Fibroblast of lung (primary cell): ENCODE measurements around the gene PTPN14. TPM values are rescaled to one million over a fixed set of nuclear protein-coding genes. Genes with fewer than 3 reads are reported as not detected.
A peak's percentile ranks its signal among the peaks of the same experiment; 100 is the strongest.

Experiments
- DNase-seq, 2 donors: peaks; one replicate each; pipeline versions ENCODE4 v3.0.0 to v3.0.0-alpha.2; 2010; ENCODE audit warnings: low read depth in 2 of 2
- H2AFZ ChIP-seq: 2 replicates; pipeline ENCODE4 v1.5.1; 2012; ENCODE audit warnings: low read length, control low read depth, inconsistent platforms
- H3K27ac ChIP-seq: 2 replicates; pipeline ENCODE4 v1.5.1; 2011; ENCODE audit warnings: low read length, control low read depth; ENCODE audit not compliant: insufficient read depth
- H3K27me3 ChIP-seq: 2 replicates; pipeline ENCODE4 v1.5.1; 2011; ENCODE audit warnings: mild to moderate bottlenecking, low read length; ENCODE audit not compliant: control insufficient read depth, insufficient read depth
- H3K36me3 ChIP-seq: 2 replicates; pipeline ENCODE4 v1.5.1; 2011; ENCODE audit warnings: low read length; ENCODE audit not compliant: control insufficient read depth, insufficient read depth
- H3K4me1 ChIP-seq: 2 replicates; pipeline ENCODE4 v1.5.1; 2011; ENCODE audit warnings: low read length; ENCODE audit not compliant: control insufficient read depth, insufficient read depth; ENCODE audit errors: extremely low read depth
- H3K4me2 ChIP-seq: 2 replicates; pipeline ENCODE4 v1.5.1; 2011; ENCODE audit warnings: low read length, control low read depth; ENCODE audit not compliant: insufficient read depth; ENCODE audit errors: extremely low read depth
- H3K4me3 ChIP-seq, 4 experiments: fragments of 200-600 bp in 1 of 4; sonication (generic) in 1 of 4; replicated peaks in 1 of 4; 2 replicates each; pipeline ENCODE4 v1.5.1; 2011 to 2016; ENCODE audit warnings: low read length in 4 of 4, low read depth in 3 of 4, mild to moderate bottlenecking in 3 of 4, control low read depth in 2 of 4, inconsistent platforms in 1 of 4, mixed read lengths in 1 of 4; ENCODE audit not compliant: insufficient read depth in 1 of 4; ENCODE audit errors: control extremely low read depth in 1 of 4
- H3K79me2 ChIP-seq: 2 replicates; pipeline ENCODE4 v1.5.1; 2012; ENCODE audit warnings: mild to moderate bottlenecking, low read length, inconsistent platforms; ENCODE audit not compliant: control insufficient read depth, insufficient read depth
- H3K9ac ChIP-seq: 2 replicates; pipeline ENCODE4 v1.5.1; 2011; ENCODE audit warnings: mild to moderate bottlenecking, low read length, control low read depth; ENCODE audit not compliant: insufficient read depth
- H3K9me3 ChIP-seq: 2 replicates; pipeline ENCODE4 v1.5.1; 2012; ENCODE audit warnings: low read depth, low read length; ENCODE audit not compliant: control insufficient read depth, insufficient read depth
- H4K20me1 ChIP-seq: 2 replicates; pipeline ENCODE4 v1.5.1; 2011; ENCODE audit warnings: low read length; ENCODE audit not compliant: control insufficient read depth, insufficient read depth; ENCODE audit errors: extremely low read depth
- EZH2 ChIP-seq: IDR thresholded peaks from 2 replicates; pipeline ENCODE4 v1.5.1; 2012; ENCODE audit warnings: low read length, control low read depth, mild to moderate bottlenecking; ENCODE audit errors: missing control alignments
- polyA plus RNA-seq, 2 donors: library from polyadenylated mRNA; depleted of rRNA in 1 of 2; stranded (reverse) in 1 of 2; unstranded in 1 of 2; fragments of >200 nt; gene quantifications; 2 replicates each; pipeline ENCODE4 v1.2.1, GENCODE V29; 2011 to 2012; ENCODE audit warnings: missing spikeins in 1 of 2
- total RNA-seq: library from RNA; depleted of rRNA; stranded (reverse); fragments of >200 nt; gene quantifications from 2 replicates; pipeline ENCODE4 v1.2.1, GENCODE V29; 2014
- TF ChIP-seq, protein P1 (sequence below), 2 donors: IDR thresholded peaks in 1 of 2; conservative IDR thresholded peaks in 1 of 2; 1 replicate in 1 of 2; 2 replicates in 1 of 2; pipeline ENCODE4 v1.5.1; 2011 to 2012; ENCODE audit warnings: low read length in 2 of 2, control low read depth in 1 of 2, inconsistent platforms in 1 of 2, low read depth in 1 of 2, mild to moderate bottlenecking in 1 of 2

PTPN14 gene
- total and polyA plus RNA-seq, 2 donors (not counting 1 experiment from before 2014, with no cell fraction given), result 38.7 to 56.1 TPM

GRCh38 chr1:214338212-214338611 is 213.2 kb downstream of the PTPN14 start:
- H3K9ac ChIP-seq, result no peak overlapping the region
- TF ChIP-seq, protein P1, sequence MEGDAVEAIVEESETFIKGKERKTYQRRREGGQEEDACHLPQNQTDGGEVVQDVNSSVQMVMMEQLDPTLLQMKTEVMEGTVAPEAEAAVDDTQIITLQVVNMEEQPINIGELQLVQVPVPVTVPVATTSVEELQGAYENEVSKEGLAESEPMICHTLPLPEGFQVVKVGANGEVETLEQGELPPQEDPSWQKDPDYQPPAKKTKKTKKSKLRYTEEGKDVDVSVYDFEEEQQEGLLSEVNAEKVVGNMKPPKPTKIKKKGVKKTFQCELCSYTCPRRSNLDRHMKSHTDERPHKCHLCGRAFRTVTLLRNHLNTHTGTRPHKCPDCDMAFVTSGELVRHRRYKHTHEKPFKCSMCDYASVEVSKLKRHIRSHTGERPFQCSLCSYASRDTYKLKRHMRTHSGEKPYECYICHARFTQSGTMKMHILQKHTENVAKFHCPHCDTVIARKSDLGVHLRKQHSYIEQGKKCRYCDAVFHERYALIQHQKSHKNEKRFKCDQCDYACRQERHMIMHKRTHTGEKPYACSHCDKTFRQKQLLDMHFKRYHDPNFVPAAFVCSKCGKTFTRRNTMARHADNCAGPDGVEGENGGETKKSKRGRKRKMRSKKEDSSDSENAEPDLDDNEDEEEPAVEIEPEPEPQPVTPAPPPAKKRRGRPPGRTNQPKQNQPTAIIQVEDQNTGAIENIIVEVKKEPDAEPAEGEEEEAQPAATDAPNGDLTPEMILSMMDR (conservative IDR thresholded peaks at IDR 0.05 in 1 of 2, IDR thresholded peaks at IDR 0.05 in 1 of 2; ENCODE audit: low read depth in 1 of 2, low read length in 2 of 2), result no peak
- no peak for TF ChIP-seq EZH2
- no peaks in the 10 kb centered on the region for H3K79me2 ChIP-seq
- no peaks in the 10 kb centered on the region for H3K27me3 ChIP-seq
- H3K4me1 ChIP-seq, result peaks cover 2% of the 10 kb centered on the region
- no peak overlapping the region for H3K4me3 ChIP-seq
- no peak overlapping the region for H2AFZ ChIP-seq
- H3K36me3 ChIP-seq, result peaks cover 2% of the 10 kb centered on the region
- DNase-seq, result peak in 1 of 2 donors; percentile 24
- H3K9me3 ChIP-seq, result no peaks in the 10 kb centered on the region
- no peaks in the 10 kb centered on the region for H4K20me1 ChIP-seq
- H3K27ac ChIP-seq, result no peak overlapping the region
- H3K4me2 ChIP-seq, result no peak overlapping the region

DNA sequence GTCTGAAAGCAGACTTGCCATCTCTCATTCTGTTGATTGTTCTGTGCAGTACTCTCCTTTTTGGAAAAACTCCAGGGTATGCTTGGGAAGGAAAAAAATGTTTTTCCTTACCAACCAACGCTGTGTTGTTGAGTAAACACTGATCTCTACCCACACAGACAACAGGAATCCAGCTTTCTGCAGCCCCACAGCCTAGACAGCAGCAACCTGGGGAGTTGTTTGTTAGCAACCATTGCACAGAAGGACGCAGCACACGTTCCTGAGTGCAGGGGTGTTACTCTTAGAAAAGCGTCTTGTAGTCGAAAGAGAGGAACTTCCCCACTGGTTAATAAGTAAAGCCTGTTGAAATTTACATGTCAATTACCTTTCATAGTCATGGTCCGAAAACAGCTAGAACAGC is 213.9 kb downstream of the PTPN14 start:
- Histone ChIP-seq H3K79me2 (no peaks in the 10 kb centered on the region), H2AFZ (no peak overlapping the region), H3K4me3 (no peak overlapping the region), H3K36me3 (peaks cover 2% of the 10 kb centered on the region), H3K27ac (no peak overlapping the region), H4K20me1 (no peaks in the 10 kb centered on the region), H3K4me2 (no peak overlapping the region), H3K27me3 (no peaks in the 10 kb centered on the region), H3K4me1 (peaks cover 4% of the 10 kb centered on the region), H3K9me3 (no peaks in the 10 kb centered on the region), H3K9ac (no peak overlapping the region)
- TF ChIP-seq EZH2, result no peak
- TF ChIP-seq, protein P1 (conservative IDR thresholded peaks at IDR 0.05 in 1 of 2, IDR thresholded peaks at IDR 0.05 in 1 of 2; ENCODE audit: low read depth in 1 of 2, low read length in 2 of 2), result no peak
- peak; percentile 52 to 67 for DNase-seq

GRCh38 chr1:214337015-214337414 is 214.4 kb downstream of the PTPN14 start:
- Histone ChIP-seq H3K79me2 (no peaks in the 10 kb centered on the region), H3K4me1 (peaks cover 4% of the 10 kb centered on the region), H3K4me2 (no peak overlapping the region), H2AFZ (no peak overlapping the region), H3K9ac (no peak overlapping the region), H3K36me3 (peaks cover 2% of the 10 kb centered on the region), H3K27ac (no peak overlapping the region), H4K20me1 (no peaks in the 10 kb centered on the region), H3K4me3 (no peak overlapping the region), H3K9me3 (no peaks in the 10 kb centered on the region), H3K27me3 (no peaks in the 10 kb centered on the region)
- TF ChIP-seq, protein P1 (conservative IDR thresholded peaks at IDR 0.05 in 1 of 2, IDR thresholded peaks at IDR 0.05 in 1 of 2; ENCODE audit: low read depth in 1 of 2, low read length in 2 of 2), result no peak
- no peak for TF ChIP-seq EZH2
- no peak for DNase-seq
